ENCODE measurements around the gene A4GNT.

DNA sequence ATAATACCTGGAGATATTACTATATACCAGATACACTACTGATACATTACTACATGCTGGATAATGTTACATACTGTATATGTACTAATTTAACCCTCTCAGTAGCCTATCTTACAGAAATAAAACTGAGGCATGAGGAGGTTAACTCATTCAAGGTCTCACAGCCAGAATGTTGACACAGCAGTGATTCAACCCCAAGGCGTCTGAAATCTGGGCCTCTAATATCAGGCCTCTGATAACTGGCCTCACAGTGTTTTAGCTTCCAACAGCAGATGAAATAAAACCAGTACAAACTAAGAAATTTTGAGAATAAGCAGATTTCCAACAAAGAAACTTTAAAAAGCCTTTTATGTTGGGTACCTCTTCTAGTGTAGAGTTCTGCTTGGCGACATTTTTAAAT, 40.2 kb downstream of the A4GNT start:
- TF ChIP-seq CTCF (conservative IDR thresholded peaks at IDR 0.05 in 1 of 2, IDR thresholded peaks at IDR 0.05 in 1 of 2; ENCODE audit: extremely low read depth in 1 of 2, insufficient read depth in 1 of 2, low read depth in 1 of 2, low read length in 2 of 2) (no peak), EZH2 (IDR thresholded peaks at IDR 0.05; ENCODE audit: borderline replicate concordance, low read length) (no peak)
